SIG-M5 treated with dmso at 0.1 percent for 504 hours (cell line): ENCODE data around the gene TPD52L1.
"Not testable (repeated sequence)": the region's sequence is repeated elsewhere in the genome, so short reads cannot be mapped to it uniquely, and the experiment has no call there.

Source experiments
- DNase-seq: peaks from one replicate; lab custom pipeline; 2025; ENCODE audit not compliant: unreplicated experiment; lab: John Stamatoyannopoulos, UW

Gene TPD52L1

GRCh38 chr6:125153391-125154117 lies at the start of gene TPD52L1:
Gene TPD52L1, plus strand, starts transcription at chr6:125153773. Its CDS starts 179 bp downstream, at chr6:125153952.
- DNase-seq, result peak; percentile 25

GRCh38 chr6:125104425-125104824 lies 49.1 kb upstream of the TPD52L1 start:
- DNase-seq, result no peak

- DNase-seq, result no peak
These were observed 46.5 kb upstream of the TPD52L1 start for GRCh38 chr6:125107048-125107447.

- DNase-seq, result no peak
These were observed 45.7 kb upstream of the TPD52L1 start for GRCh38 chr6:125107896-125108295.

- DNase-seq, result no peak
These were observed 43.5 kb upstream of the TPD52L1 start for GRCh38 chr6:125110056-125110455.

- no peak for DNase-seq
These were observed 42.2 kb upstream of the TPD52L1 start for GRCh38 chr6:125111219-125111983.

GRCh38 chr6:125112934-125113333 lies 40.6 kb upstream of the TPD52L1 start:
- DNase-seq, result no peak

- no peak for DNase-seq
These were observed 39.2 kb upstream of the TPD52L1 start for GRCh38 chr6:125114248-125114858.

- no peak for DNase-seq
These were observed 37.4 kb upstream of the TPD52L1 start for GRCh38 chr6:125116170-125116569.

- DNase-seq, result no peak
These were observed 36.9 kb upstream of the TPD52L1 start for GRCh38 chr6:125116710-125117109.

GRCh38 chr6:125117818-125118217 lies 35.8 kb upstream of the TPD52L1 start:
- no peak for DNase-seq

- DNase-seq, result no peak
These were observed 33.5 kb upstream of the TPD52L1 start for GRCh38 chr6:125120054-125120590.

- DNase-seq, result no peak
These were observed 31.7 kb upstream of the TPD52L1 start for GRCh38 chr6:125121894-125122293.

- no peak for DNase-seq
These were observed 30.5 kb upstream of the TPD52L1 start for GRCh38 chr6:125123051-125123450.

- no peak for DNase-seq
These were observed 30.0 kb upstream of the TPD52L1 start for GRCh38 chr6:125123468-125124048.

- no peak for DNase-seq
These were observed 29.4 kb upstream of the TPD52L1 start for GRCh38 chr6:125124049-125124669.

- DNase-seq, result not testable (repeated sequence)
These were observed 27.7 kb upstream of the TPD52L1 start for GRCh38 chr6:125125856-125126255.

GRCh38 chr6:125129354-125129753 lies 24.2 kb upstream of the TPD52L1 start:
- no peak for DNase-seq

- no peak for DNase-seq
These were observed 21.5 kb upstream of the TPD52L1 start for GRCh38 chr6:125132058-125132457.

- DNase-seq, result no peak
These were observed 17.2 kb upstream of the TPD52L1 start for GRCh38 chr6:125136378-125136777.

- DNase-seq, result no peak
These were observed 15.5 kb upstream of the TPD52L1 start for GRCh38 chr6:125138083-125138482.
